NCI-H748 (cell line): ENCODE measurements around the gene LRCOL1.
A peak's percentile ranks its signal among the peaks of the same experiment; 100 is the strongest.
"Not testable (repeated sequence)": the region's sequence is repeated elsewhere in the genome, so short reads cannot be mapped to it uniquely, and the experiment has no call there.

Source experiments
- DNase-seq: peaks from one replicate; lab custom pipeline; 2025; ENCODE audit not compliant: unreplicated experiment; lab: John Stamatoyannopoulos, UW

LRCOL1 gene

GRCh38 chr12:132603240-132604150, 6.9 kb downstream of the LRCOL1 start:
- DNase-seq: no peak

DNA sequence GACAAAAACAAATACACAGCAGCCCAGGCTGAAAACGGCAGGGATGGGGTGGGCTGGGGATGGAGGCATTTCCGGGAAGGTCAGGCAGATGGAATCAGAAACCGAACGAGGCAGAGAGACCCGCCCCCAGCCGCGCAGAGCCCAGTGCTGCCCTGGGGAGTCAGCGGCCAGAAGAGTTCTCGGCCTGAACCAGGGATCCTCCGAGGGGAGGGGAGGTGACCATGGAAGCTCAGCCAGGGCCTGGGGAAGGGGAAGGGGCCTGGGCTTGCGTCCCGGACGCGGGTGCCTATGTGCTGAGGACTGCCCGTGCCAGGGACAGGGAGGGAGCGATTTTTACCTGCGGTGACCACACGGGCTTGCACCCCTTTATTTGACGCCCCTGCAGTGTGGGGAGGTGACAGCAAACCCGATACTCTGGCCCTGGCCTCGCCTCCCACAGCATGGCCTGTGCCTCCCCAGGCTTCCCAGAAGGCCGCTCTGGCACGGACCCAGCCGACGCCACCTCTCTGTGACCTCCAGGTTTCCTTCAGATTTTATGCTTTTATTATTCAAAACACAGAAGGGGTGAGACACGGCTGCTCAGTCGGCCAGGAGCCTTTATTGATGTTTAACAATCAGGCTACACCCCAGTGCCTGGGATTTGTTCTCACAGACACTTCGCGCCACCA, 7.7 kb downstream of the LRCOL1 start:
- no peak for DNase-seq

GRCh38 chr12:132601171-132601883, 9.1 kb downstream of the LRCOL1 start:
- peak; percentile 26 for DNase-seq

DNA sequence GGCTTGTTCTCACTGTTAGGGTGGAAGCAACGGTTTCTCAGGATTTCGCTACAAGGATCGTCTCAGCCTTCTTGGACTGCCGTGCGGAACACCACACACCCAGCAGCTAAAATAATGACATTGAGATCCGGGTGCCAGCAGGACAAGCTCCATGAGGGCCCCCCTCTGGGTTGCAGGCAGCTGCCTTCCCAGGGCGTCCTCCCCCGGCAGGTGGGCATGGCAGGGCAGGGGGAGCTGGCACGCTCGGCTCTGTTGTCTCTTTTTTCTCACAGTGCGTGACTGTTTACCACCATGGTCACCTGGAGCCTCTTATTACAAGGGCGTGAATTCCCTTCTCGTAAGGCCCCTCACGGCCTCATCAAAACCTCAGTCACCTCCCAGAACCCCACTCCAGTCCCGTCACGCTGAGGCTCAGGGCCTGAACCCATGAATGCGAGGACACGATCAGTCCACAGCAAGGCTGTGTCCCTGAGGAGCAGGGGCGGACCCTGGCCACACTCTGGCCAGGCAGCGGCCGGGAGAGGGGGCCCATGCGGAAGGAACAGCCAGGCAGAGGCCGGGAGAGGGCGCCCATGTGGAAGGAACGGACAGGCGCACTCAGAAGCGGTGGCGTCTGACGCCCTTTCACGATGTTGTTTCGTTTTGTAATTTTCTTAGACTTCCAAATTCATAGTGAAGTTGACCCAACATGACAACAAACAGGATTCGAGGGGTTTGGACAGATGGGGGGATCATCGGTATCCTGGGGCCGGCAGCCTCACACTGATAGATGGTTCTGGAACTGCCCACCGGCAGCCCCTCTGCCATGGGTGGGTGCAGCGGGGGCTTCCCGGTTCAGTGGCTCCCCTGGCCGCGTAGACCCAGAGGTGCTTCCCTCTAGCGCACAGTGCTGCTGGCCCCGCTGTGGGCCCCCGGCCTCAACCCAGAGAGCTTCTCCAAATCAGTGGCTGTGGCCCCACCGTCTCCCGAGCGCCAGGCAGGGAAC, 10.0 kb downstream of the LRCOL1 start:
- peak; percentile 84 for DNase-seq

- not testable (repeated sequence) for DNase-seq
Measured at GRCh38 chr12:132599502-132599901, 10.9 kb downstream of the LRCOL1 start.

GRCh38 chr12:132597333-132598316, 12.8 kb downstream of the LRCOL1 start:
- DNase-seq: peak; percentile 70

- no peak for DNase-seq
Measured at GRCh38 chr12:132596016-132596415, 14.4 kb downstream of the LRCOL1 start.

DNA sequence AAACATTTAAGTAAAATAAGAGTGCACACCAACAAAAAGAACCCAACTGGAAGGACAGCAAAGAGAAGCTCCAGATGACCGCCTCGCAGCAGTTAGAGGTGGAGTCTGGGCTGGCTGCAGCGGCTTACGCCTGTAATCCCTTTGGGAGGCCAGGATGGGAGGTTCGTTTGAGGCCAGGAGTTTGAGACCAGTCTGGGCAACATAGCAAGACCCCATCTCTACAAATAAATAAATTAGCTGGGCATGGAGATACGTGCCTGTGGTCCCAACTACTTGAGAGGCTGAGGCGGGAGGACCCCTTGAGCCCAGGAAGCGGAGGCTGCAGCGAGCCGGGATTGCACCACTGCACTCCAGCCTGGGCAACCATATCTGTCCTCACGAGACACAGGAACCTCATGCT, 15.2 kb downstream of the LRCOL1 start:
- DNase-seq: no peak

DNA sequence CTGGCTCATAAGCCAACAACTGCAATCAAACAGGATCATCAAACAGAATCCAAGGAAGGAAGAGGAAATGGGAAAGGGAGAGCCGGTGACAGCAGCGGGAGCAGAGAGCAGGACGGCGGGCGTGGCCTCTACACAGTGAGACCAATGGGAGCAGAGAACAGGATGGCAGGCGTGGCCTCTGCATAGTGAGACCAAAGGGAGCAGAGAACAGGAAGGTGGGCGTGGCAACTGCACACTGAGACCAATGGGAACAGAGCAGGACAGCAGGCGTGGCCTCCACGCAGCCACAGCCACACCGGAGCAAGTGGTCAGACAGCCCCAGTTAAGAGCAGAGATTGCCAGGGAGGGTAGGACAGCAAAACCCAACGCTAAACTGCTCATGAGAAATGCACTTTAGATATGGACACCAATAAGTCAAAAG, 16.4 kb downstream of the LRCOL1 start:
- DNase-seq: peak; percentile 99

GRCh38 chr12:132593521-132593920, 16.9 kb downstream of the LRCOL1 start:
- DNase-seq: no peak

DNA sequence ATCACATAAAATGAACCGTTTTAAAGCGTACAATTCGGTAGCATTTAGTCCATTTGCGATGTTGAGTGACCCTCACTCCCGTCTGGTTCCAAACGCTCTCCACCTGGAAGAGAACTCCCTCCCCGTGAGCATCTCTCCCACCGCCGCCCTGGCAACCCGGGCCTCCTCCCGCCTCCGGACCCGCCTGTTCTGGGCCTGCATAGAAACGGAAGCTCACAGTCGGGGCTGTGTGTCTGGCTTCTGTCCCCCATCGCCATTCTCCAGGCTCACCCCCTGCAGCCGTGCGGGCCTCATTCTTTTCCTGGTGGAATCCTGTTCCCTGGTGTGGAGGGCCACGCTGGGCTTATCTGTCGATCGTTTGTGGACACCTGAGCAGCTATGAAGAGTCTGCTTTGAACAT, 17.3 kb downstream of the LRCOL1 start:
- no peak for DNase-seq

GRCh38 chr12:132592282-132592970, 18.0 kb downstream of the LRCOL1 start:
- no peak for DNase-seq

- no peak for DNase-seq
Measured at GRCh38 chr12:132591107-132591935, 19.1 kb downstream of the LRCOL1 start.

- DNase-seq: no peak
Measured at GRCh38 chr12:132588821-132589669, 21.3 kb downstream of the LRCOL1 start.

GRCh38 chr12:132588319-132588718, 22.1 kb downstream of the LRCOL1 start:
- no peak for DNase-seq

- no peak for DNase-seq
Measured at GRCh38 chr12:132587781-132588180, 22.6 kb downstream of the LRCOL1 start.

DNA sequence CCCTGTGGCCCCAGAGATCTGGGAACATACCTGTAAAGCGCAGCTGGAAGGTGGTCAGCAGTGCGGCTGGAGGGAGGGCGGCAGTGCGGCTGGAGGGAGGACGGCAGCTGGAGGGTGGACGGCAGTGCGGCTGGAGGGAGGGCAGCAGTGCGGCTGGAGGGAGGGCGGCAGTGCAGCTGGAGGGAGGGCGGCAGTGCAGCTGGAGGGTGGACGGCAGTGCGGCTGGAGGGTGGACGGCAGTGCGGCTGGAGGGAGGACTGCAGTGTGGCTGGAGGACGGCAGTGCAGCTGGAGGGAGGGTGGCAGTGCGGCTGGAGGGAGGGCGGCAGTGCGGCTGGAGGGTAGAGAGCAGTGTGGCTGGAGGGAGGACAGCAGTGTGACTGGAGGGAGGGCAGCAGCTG, 23.5 kb downstream of the LRCOL1 start:
- DNase-seq: no peak
